Stimulated activated naive CD8-positive, alpha-beta T cell treated with anti-CD3 and anti-CD28 coated beads, Interleukin-15, Interleukin-2, amounts not matched to agents 100 ng/mL and 50 ng/mL, for 24 hours (primary cell): ENCODE data around the gene IYD.

ENCODE experiments used
- H3K27ac Mint-ChIP-seq: one replicate; pipeline ENCODE4 v1.8.0; 2021; ENCODE audit warnings: mild to moderate bottlenecking, mixed read lengths
- H3K27me3 Mint-ChIP-seq: one replicate; pipeline ENCODE4 v1.8.0; 2021; ENCODE audit warnings: mixed read lengths
- H3K36me3 Mint-ChIP-seq: one replicate; pipeline ENCODE4 v1.8.0; 2021; ENCODE audit warnings: low read depth, mixed read lengths
- H3K4me1 Mint-ChIP-seq: one replicate; pipeline ENCODE4 v1.8.0; 2021; ENCODE audit warnings: low read depth, mixed read lengths
- H3K4me3 Mint-ChIP-seq: one replicate; pipeline ENCODE4 v1.8.0; 2021; ENCODE audit warnings: mild to moderate bottlenecking, mixed read lengths
- H3K9me3 Mint-ChIP-seq: one replicate; pipeline ENCODE4 v1.8.0; 2021; ENCODE audit warnings: mixed read lengths

Gene IYD

GRCh38 chr6:150403458-150404246 is 34.8 kb downstream of the IYD start:
- Mint-ChIP-seq H3K4me3 (no peak overlapping the region), H3K9me3 (peaks cover 22% of the 10 kb centered on the region), H3K27me3 (peaks cover 29% of the 10 kb centered on the region), H3K27ac (no peak overlapping the region), H3K36me3 (no peaks in the 10 kb centered on the region), H3K4me1 (no peaks in the 10 kb centered on the region)

GRCh38 chr6:150406948-150407347 is 38.1 kb downstream of the IYD start:
- H3K4me1 Mint-ChIP-seq, result no peaks in the 10 kb centered on the region
- peaks cover 22% of the 10 kb centered on the region for H3K9me3 Mint-ChIP-seq
- H3K27ac Mint-ChIP-seq, result no peak overlapping the region
- H3K36me3 Mint-ChIP-seq, result no peaks in the 10 kb centered on the region
- H3K4me3 Mint-ChIP-seq, result no peak overlapping the region
- peaks cover 37% of the 10 kb centered on the region for H3K27me3 Mint-ChIP-seq

- peaks cover 48% of the 10 kb centered on the region for H3K27me3 Mint-ChIP-seq
- H3K36me3 Mint-ChIP-seq, result no peaks in the 10 kb centered on the region
- H3K9me3 Mint-ChIP-seq, result peaks cover 22% of the 10 kb centered on the region
Observed at GRCh38 chr6:150408842-150409241, 40.0 kb downstream of the IYD start.

GRCh38 chr6:150409576-150410066 is 40.8 kb downstream of the IYD start:
- H3K4me3 Mint-ChIP-seq, result no peak overlapping the region
- H3K4me1 Mint-ChIP-seq, result no peaks in the 10 kb centered on the region
- peaks cover 22% of the 10 kb centered on the region for H3K9me3 Mint-ChIP-seq
- no peak overlapping the region for H3K27ac Mint-ChIP-seq
- H3K27me3 Mint-ChIP-seq, result peaks cover 51% of the 10 kb centered on the region
- no peaks in the 10 kb centered on the region for H3K36me3 Mint-ChIP-seq

More at GRCh38 chr6:150408842-150409241, 40.0 kb downstream of the IYD start:
- Mint-ChIP-seq H3K4me3 (no peak overlapping the region), H3K4me1 (no peaks in the 10 kb centered on the region), H3K27ac (no peak overlapping the region)

- Mint-ChIP-seq H3K27me3 (peaks cover 55% of the 10 kb centered on the region), H3K4me1 (peaks cover 2% of the 10 kb centered on the region), H3K4me3 (no peak overlapping the region), H3K36me3 (no peaks in the 10 kb centered on the region), H3K9me3 (peaks cover 15% of the 10 kb centered on the region), H3K27ac (no peak overlapping the region)
Observed at GRCh38 chr6:150410399-150410798, 41.6 kb downstream of the IYD start.

- Mint-ChIP-seq H3K27ac (no peak overlapping the region), H3K36me3 (no peaks in the 10 kb centered on the region), H3K4me1 (peaks cover 7% of the 10 kb centered on the region), H3K4me3 (no peak overlapping the region), H3K27me3 (peaks cover 58% of the 10 kb centered on the region), H3K9me3 (peaks cover 10% of the 10 kb centered on the region)
Observed at GRCh38 chr6:150410906-150411305, 42.1 kb downstream of the IYD start.

GRCh38 chr6:150412221-150412620 is 43.4 kb downstream of the IYD start:
- Mint-ChIP-seq H3K4me1 (peaks cover 17% of the 10 kb centered on the region), H3K27me3 (peaks cover 54% of the 10 kb centered on the region), H3K36me3 (no peaks in the 10 kb centered on the region), H3K27ac (no peak overlapping the region), H3K9me3 (no peaks in the 10 kb centered on the region), H3K4me3 (no peak overlapping the region)

- Mint-ChIP-seq H3K4me3 (no peak overlapping the region), H3K36me3 (no peaks in the 10 kb centered on the region), H3K27ac (no peak overlapping the region), H3K27me3 (peaks cover 48% of the 10 kb centered on the region), H3K9me3 (no peaks in the 10 kb centered on the region), H3K4me1 (peaks cover 26% of the 10 kb centered on the region)
Observed at GRCh38 chr6:150413198-150413597, 44.4 kb downstream of the IYD start.

GRCh38 chr6:150413781-150414281 is 45.0 kb downstream of the IYD start:
- H3K36me3 Mint-ChIP-seq, result no peaks in the 10 kb centered on the region
- H3K9me3 Mint-ChIP-seq, result no peaks in the 10 kb centered on the region
- no peak overlapping the region for H3K27ac Mint-ChIP-seq
- H3K4me3 Mint-ChIP-seq, result no peak overlapping the region
- H3K4me1 Mint-ChIP-seq, result peaks cover 33% of the 10 kb centered on the region
- peaks cover 48% of the 10 kb centered on the region for H3K27me3 Mint-ChIP-seq

GRCh38 chr6:150416128-150416527 is 47.3 kb downstream of the IYD start:
- Mint-ChIP-seq H3K36me3 (no peaks in the 10 kb centered on the region), H3K4me3 (no peak overlapping the region), H3K27me3 (peaks cover 48% of the 10 kb centered on the region), H3K4me1 (peaks cover 43% of the 10 kb centered on the region), H3K9me3 (peaks cover 9% of the 10 kb centered on the region), H3K27ac (peak overlapping the region; percentile 80)

GRCh38 chr6:150417250-150417649 is 48.4 kb downstream of the IYD start:
- Mint-ChIP-seq H3K4me3 (no peak overlapping the region), H3K4me1 (peaks cover 43% of the 10 kb centered on the region), H3K27me3 (peaks cover 37% of the 10 kb centered on the region), H3K36me3 (no peaks in the 10 kb centered on the region), H3K9me3 (peaks cover 11% of the 10 kb centered on the region), H3K27ac (peak overlapping the region; percentile 83)

- Mint-ChIP-seq H3K4me3 (peak overlapping the region; percentile 67), H3K36me3 (no peaks in the 10 kb centered on the region), H3K27ac (peak overlapping the region; percentile 83), H3K27me3 (peaks cover 28% of the 10 kb centered on the region), H3K4me1 (peaks cover 43% of the 10 kb centered on the region), H3K9me3 (peaks cover 11% of the 10 kb centered on the region)
Observed at GRCh38 chr6:150417899-150418826, 49.4 kb downstream of the IYD start.

- Mint-ChIP-seq H3K36me3 (no peaks in the 10 kb centered on the region), H3K4me3 (peak overlapping the region; percentile 67), H3K9me3 (peaks cover 11% of the 10 kb centered on the region), H3K27me3 (peaks cover 22% of the 10 kb centered on the region), H3K4me1 (peaks cover 43% of the 10 kb centered on the region), H3K27ac (peak overlapping the region; percentile 83)
Observed at GRCh38 chr6:150418827-150419594, 50.2 kb downstream of the IYD start.

GRCh38 chr6:150420428-150420827 is 51.6 kb downstream of the IYD start:
- peaks cover 17% of the 10 kb centered on the region for H3K27me3 Mint-ChIP-seq
- no peak overlapping the region for H3K27ac Mint-ChIP-seq
- no peaks in the 10 kb centered on the region for H3K36me3 Mint-ChIP-seq
- H3K4me1 Mint-ChIP-seq, result peaks cover 41% of the 10 kb centered on the region
- no peak overlapping the region for H3K4me3 Mint-ChIP-seq
- peaks cover 11% of the 10 kb centered on the region for H3K9me3 Mint-ChIP-seq
